Stimulated activated CD8-positive, alpha-beta memory T cell treated with anti-CD3 and anti-CD28 coated beads, Interleukin-2, amount 100 ng/mL, for 1 hour (primary cell): ENCODE results near the gene YY2.
"Not testable (repeated sequence)": the region's sequence is repeated elsewhere in the genome, so short reads cannot be mapped to it uniquely, and the experiment has no call there.

Experiments used
- DNase-seq, 2 donors: peaks; one replicate each; pipeline ENCODE4 v3.0.0-alpha.2; 2020; ENCODE audit warnings: low read depth in 2 of 2

Gene YY2

GRCh38 chrX:21874182-21874581 is 18.4 kb downstream of the YY2 start:
- DNase-seq, result not testable (repeated sequence)

- DNase-seq, result no peak
Observed at GRCh38 chrX:21875013-21875412, 19.2 kb downstream of the YY2 start.

GRCh38 chrX:21881881-21882574 is 26.2 kb downstream of the YY2 start:
- no peak for DNase-seq

GRCh38 chrX:21883258-21883657 is 27.5 kb downstream of the YY2 start:
- DNase-seq, result no peak

- DNase-seq, result no peak
Observed at GRCh38 chrX:21885568-21885967, 29.8 kb downstream of the YY2 start.

- DNase-seq, result no peak
Observed at GRCh38 chrX:21905313-21905712, 49.5 kb downstream of the YY2 start.

- DNase-seq, result no peak
Observed at GRCh38 chrX:21905953-21906352, 50.2 kb downstream of the YY2 start.

GRCh38 chrX:21907260-21907659 is 51.5 kb downstream of the YY2 start:
- no peak for DNase-seq
